Neural cell (in vitro differentiated cells): ENCODE results near the gene PRKG1. TPM values are rescaled to one million over a fixed set of nuclear protein-coding genes. Genes with fewer than 3 reads are reported as not detected.

ENCODE experiments used
- H2AFZ ChIP-seq: fragments of 200-600, 300-800 bp; sonication (generic), shearing (Covaris generic); 2 replicates; pipeline ENCODE4 v1.6.0; 2014; ENCODE audit warnings: low read depth, mild to moderate bottlenecking, antibody characterized with exemption, low read length, moderate library complexity
- H3F3A ChIP-seq: fragments of 200-600 bp; shearing (Covaris generic); 2 replicates; pipeline ENCODE4 v1.6.1; 2016; ENCODE audit warnings: mild to moderate bottlenecking, moderate library complexity, mixed read lengths, antibody characterized with exemption, low read length; ENCODE audit not compliant: insufficient read depth, poor library complexity, severe bottlenecking
- H3K27ac ChIP-seq: fragments of 200-600, 300-800 bp; sonication (generic), shearing (Covaris generic); 2 replicates; pipeline ENCODE4 v1.5.1; 2014; ENCODE audit warnings: mild to moderate bottlenecking, low read length, moderate library complexity
- H3K27me3 ChIP-seq: fragments of 300-800, 200-600 bp; sonication (generic), shearing (Covaris generic); 2 replicates; pipeline ENCODE4 v1.6.0; 2014; ENCODE audit warnings: mild to moderate bottlenecking, low read depth, low read length, moderate library complexity; ENCODE audit not compliant: insufficient read depth
- H3K36me3 ChIP-seq: fragments of 300-800, 200-600 bp; sonication (generic), shearing (Covaris generic); 2 replicates; pipeline ENCODE4 v1.5.1; 2014; ENCODE audit warnings: mild to moderate bottlenecking, antibody characterized with exemption, low read length, moderate library complexity; ENCODE audit not compliant: insufficient read depth
- H3K4me2 ChIP-seq: fragments of 300-800, 200-600 bp; sonication (generic), shearing (Covaris generic); 2 replicates; pipeline ENCODE4 v1.6.0; 2014; ENCODE audit warnings: mild to moderate bottlenecking, low read length
- H3K4me3 ChIP-seq: fragments of 300-800, 200-600 bp; sonication (generic), shearing (Covaris generic); 2 replicates; pipeline ENCODE4 v1.5.1; 2014; ENCODE audit warnings: mild to moderate bottlenecking, low read length, moderate library complexity
- H3K79me2 ChIP-seq: fragments of 200-600 bp; shearing (Covaris generic); replicated peaks from 2 replicates; pipeline ENCODE4 v1.6.0; 2014; ENCODE audit warnings: mild to moderate bottlenecking, low read length, moderate library complexity; ENCODE audit not compliant: insufficient read depth
- H3K9ac ChIP-seq: fragments of 300-800, 200-600 bp; sonication (generic), shearing (Covaris generic); 2 replicates; pipeline ENCODE4 v1.6.1; 2016; ENCODE audit warnings: mild to moderate bottlenecking, low read length, mixed read lengths
- H3K9me2 ChIP-seq: fragments of 200-600 bp; shearing (Covaris generic); 2 replicates; pipeline ENCODE4 v1.6.1; 2016; ENCODE audit warnings: mild to moderate bottlenecking, low read length, mixed read lengths; ENCODE audit not compliant: insufficient read depth
- H3K9me3 ChIP-seq: fragments of 200-600, 300-800 bp; sonication (generic), shearing (Covaris generic); 2 replicates; pipeline ENCODE4 v1.6.1; 2016; ENCODE audit warnings: mild to moderate bottlenecking, mixed run types, low read length, moderate library complexity, mixed read lengths
- H4K20me1 ChIP-seq: fragments of 200-600 bp; shearing (Covaris generic); 2 replicates; pipeline ENCODE4 v1.6.1; 2016; ENCODE audit warnings: mild to moderate bottlenecking, mixed run types; ENCODE audit not compliant: insufficient read depth
- CTCF ChIP-seq: fragments of 450-650 bp; IDR thresholded peaks from 2 replicates; pipeline ENCODE4 v1.5.1; 2014; ENCODE audit warnings: antibody characterized with exemption, mild to moderate bottlenecking, moderate library complexity; ENCODE audit not compliant: poor library complexity, severe bottlenecking
- EP300 ChIP-seq: fragments of 450-650 bp; conservative IDR thresholded peaks from 2 replicates; pipeline ENCODE4 v1.6.1; 2014; ENCODE audit warnings: antibody characterized with exemption, mild to moderate bottlenecking, moderate library complexity; ENCODE audit not compliant: poor library complexity, severe bottlenecking
- EZH2 ChIP-seq: fragments of 200-600, 300-800 bp; shearing (Covaris generic), sonication (generic); IDR thresholded peaks from 2 replicates; pipeline ENCODE4 v1.6.1; 2014; ENCODE audit warnings: antibody characterized with exemption, low read length, borderline replicate concordance, mild to moderate bottlenecking; ENCODE audit not compliant: insufficient read depth, poor library complexity, severe bottlenecking
- MXI1 ChIP-seq: fragments of 450-650 bp; conservative IDR thresholded peaks from 2 replicates; pipeline ENCODE4 v1.6.1; 2014; ENCODE audit warnings: antibody characterized with exemption, mild to moderate bottlenecking; ENCODE audit not compliant: poor library complexity, severe bottlenecking
- POLR2AphosphoS5 ChIP-seq: IDR thresholded peaks from 2 replicates; pipeline ENCODE4 v1.6.1; 2012
- RAD21 ChIP-seq: fragments of 450-650 bp; conservative IDR thresholded peaks from 2 replicates; pipeline ENCODE4 v1.6.1; 2014; ENCODE audit warnings: antibody characterized with exemption, mild to moderate bottlenecking, moderate library complexity
- SMC3 ChIP-seq: fragments of 450-650 bp; conservative IDR thresholded peaks from 2 replicates; pipeline ENCODE4 v1.6.1; 2014; ENCODE audit warnings: antibody characterized with exemption, mild to moderate bottlenecking, moderate library complexity; ENCODE audit not compliant: poor library complexity
- TAF1 ChIP-seq: IDR thresholded peaks from 2 replicates; pipeline ENCODE4 v1.6.1; 2012; ENCODE audit warnings: low read depth
- polyA plus RNA-seq: library from polyadenylated mRNA; depleted of rRNA; stranded (reverse); fragments of >200 nt; gene quantifications from 2 replicates; pipeline ENCODE4 v1.2.3, GENCODE V29; 2014
- TF ChIP-seq, protein P1 (sequence below): IDR thresholded peaks from 2 replicates; pipeline ENCODE4 v1.6.1; 2012; ENCODE audit warnings: borderline replicate concordance

PRKG1 gene
- polyA plus RNA-seq, 1 donor from 2014 or later, result 2.2 TPM

DNA sequence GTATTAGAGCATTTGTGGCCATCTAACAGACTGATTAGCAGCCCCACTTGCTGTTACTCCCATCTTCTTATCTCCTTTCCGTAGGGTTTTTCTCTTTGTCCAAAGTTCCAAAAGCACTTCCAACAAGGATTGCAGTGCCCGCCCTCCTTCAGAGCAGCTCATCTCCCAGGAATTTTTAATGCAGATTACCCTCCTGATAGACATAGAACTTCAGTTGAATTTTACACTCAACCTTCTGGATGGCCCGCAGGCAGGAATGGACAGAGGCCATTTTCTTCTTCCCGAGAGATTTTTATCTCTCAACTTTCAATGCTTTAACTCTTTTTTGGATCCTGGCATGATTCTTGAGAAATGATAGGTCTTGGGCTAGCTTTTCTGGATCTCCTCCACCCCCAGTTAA is 23.3 kb downstream of the PRKG1 start:
- H2AFZ ChIP-seq, result no peak overlapping the region
- H3K4me2 ChIP-seq, result no peak overlapping the region
- TF ChIP-seq MXI1 (no peak), TAF1 (no peak), EP300 (no peak), SMC3 (no peak), POLR2AphosphoS5 (no peak), EZH2 (no peak), RAD21 (no peak)
- TF ChIP-seq, protein P1, sequence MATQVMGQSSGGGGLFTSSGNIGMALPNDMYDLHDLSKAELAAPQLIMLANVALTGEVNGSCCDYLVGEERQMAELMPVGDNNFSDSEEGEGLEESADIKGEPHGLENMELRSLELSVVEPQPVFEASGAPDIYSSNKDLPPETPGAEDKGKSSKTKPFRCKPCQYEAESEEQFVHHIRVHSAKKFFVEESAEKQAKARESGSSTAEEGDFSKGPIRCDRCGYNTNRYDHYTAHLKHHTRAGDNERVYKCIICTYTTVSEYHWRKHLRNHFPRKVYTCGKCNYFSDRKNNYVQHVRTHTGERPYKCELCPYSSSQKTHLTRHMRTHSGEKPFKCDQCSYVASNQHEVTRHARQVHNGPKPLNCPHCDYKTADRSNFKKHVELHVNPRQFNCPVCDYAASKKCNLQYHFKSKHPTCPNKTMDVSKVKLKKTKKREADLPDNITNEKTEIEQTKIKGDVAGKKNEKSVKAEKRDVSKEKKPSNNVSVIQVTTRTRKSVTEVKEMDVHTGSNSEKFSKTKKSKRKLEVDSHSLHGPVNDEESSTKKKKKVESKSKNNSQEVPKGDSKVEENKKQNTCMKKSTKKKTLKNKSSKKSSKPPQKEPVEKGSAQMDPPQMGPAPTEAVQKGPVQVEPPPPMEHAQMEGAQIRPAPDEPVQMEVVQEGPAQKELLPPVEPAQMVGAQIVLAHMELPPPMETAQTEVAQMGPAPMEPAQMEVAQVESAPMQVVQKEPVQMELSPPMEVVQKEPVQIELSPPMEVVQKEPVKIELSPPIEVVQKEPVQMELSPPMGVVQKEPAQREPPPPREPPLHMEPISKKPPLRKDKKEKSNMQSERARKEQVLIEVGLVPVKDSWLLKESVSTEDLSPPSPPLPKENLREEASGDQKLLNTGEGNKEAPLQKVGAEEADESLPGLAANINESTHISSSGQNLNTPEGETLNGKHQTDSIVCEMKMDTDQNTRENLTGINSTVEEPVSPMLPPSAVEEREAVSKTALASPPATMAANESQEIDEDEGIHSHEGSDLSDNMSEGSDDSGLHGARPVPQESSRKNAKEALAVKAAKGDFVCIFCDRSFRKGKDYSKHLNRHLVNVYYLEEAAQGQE, result no peak
- H3K79me2 ChIP-seq, result no peaks in the 10 kb centered on the region
- no peaks in the 10 kb centered on the region for H3K27me3 ChIP-seq
- H3K36me3 ChIP-seq, result no peaks in the 10 kb centered on the region
- H3K4me3 ChIP-seq, result no peak overlapping the region
- H3K9me2 ChIP-seq, result no peaks in the 10 kb centered on the region
- H3K9ac ChIP-seq, result no peak overlapping the region
- H3F3A ChIP-seq, result peaks cover 3% of the 10 kb centered on the region
- H4K20me1 ChIP-seq, result no peaks in the 10 kb centered on the region
- no peaks in the 10 kb centered on the region for H3K9me3 ChIP-seq
- H3K27ac ChIP-seq, result no peak overlapping the region

- H2AFZ ChIP-seq, result no peak overlapping the region
- no peak overlapping the region for H3K4me3 ChIP-seq
- H3K9me2 ChIP-seq, result no peaks in the 10 kb centered on the region
- TF ChIP-seq EP300, result no peak
- no peak for TF ChIP-seq EZH2
- no peaks in the 10 kb centered on the region for H3K79me2 ChIP-seq
- no peaks in the 10 kb centered on the region for H3K9me3 ChIP-seq
- H3K27ac ChIP-seq, result no peak overlapping the region
- H3K9ac ChIP-seq, result no peak overlapping the region
- H3K27me3 ChIP-seq, result no peaks in the 10 kb centered on the region
- H3K4me2 ChIP-seq, result no peak overlapping the region
- no peaks in the 10 kb centered on the region for H3F3A ChIP-seq
- H3K36me3 ChIP-seq, result no peaks in the 10 kb centered on the region
- H4K20me1 ChIP-seq, result no peaks in the 10 kb centered on the region
Observed at GRCh38 chr10:51100221-51100620, 25.9 kb downstream of the PRKG1 start.

- no peak overlapping the region for H3K4me2 ChIP-seq
- H2AFZ ChIP-seq, result no peak overlapping the region
Observed at GRCh38 chr10:51103554-51104217, 29.4 kb downstream of the PRKG1 start.

More at GRCh38 chr10:51103554-51104217, 29.4 kb downstream of the PRKG1 start:
- H3K9ac ChIP-seq, result no peak overlapping the region
- H3K79me2 ChIP-seq, result no peaks in the 10 kb centered on the region
- TF ChIP-seq POLR2AphosphoS5, result no peak
- no peak for TF ChIP-seq MXI1
- no peak for TF ChIP-seq TAF1
- TF ChIP-seq EZH2, result no peak
- TF ChIP-seq EP300, result no peak
- TF ChIP-seq SMC3, result no peak
- TF ChIP-seq, protein P1, result no peak
- TF ChIP-seq CTCF, result no peak
- no peak for TF ChIP-seq RAD21
- no peaks in the 10 kb centered on the region for H3K9me3 ChIP-seq
- H3K36me3 ChIP-seq, result no peaks in the 10 kb centered on the region
- no peaks in the 10 kb centered on the region for H3K27me3 ChIP-seq
- no peak overlapping the region for H3K27ac ChIP-seq
- H3F3A ChIP-seq, result no peaks in the 10 kb centered on the region
- H3K9me2 ChIP-seq, result no peaks in the 10 kb centered on the region
- no peaks in the 10 kb centered on the region for H4K20me1 ChIP-seq
- no peak overlapping the region for H3K4me3 ChIP-seq
